Astrocyte (in vitro differentiated cells and primary cell): ENCODE measurements around the gene RIPPLY2. TPM values are rescaled to one million over a fixed set of nuclear protein-coding genes. Genes with fewer than 3 reads are reported as not detected.

ENCODE experiments used
- DNase-seq: peaks from one replicate; pipeline ENCODE4 v3.0.0-alpha.2; 2010; ENCODE audit warnings: low read depth
- FAIRE-seq: peaks from 2 replicates; lab custom pipeline; 2011; peaks lifted over from hg19 to GRCh38; lab: Jason Lieb, UNC
- H2AFZ ChIP-seq: 2 replicates; pipeline ENCODE4 v1.6.0; 2012; ENCODE audit warnings: low read depth, low read length, inconsistent platforms
- H3K27ac ChIP-seq: 2 replicates; pipeline ENCODE4 v1.5.1; 2011; ENCODE audit warnings: low read depth, low read length, inconsistent platforms
- H3K27me3 ChIP-seq: 2 replicates; pipeline ENCODE4 v1.6.0; 2011; ENCODE audit warnings: low read length, inconsistent platforms; ENCODE audit not compliant: insufficient read depth
- H3K36me3 ChIP-seq: 2 replicates; pipeline ENCODE4 v1.5.1; 2011; ENCODE audit warnings: low read length, inconsistent platforms; ENCODE audit not compliant: insufficient read depth
- H3K4me1 ChIP-seq: 2 replicates; pipeline ENCODE4 v1.5.1; 2011; ENCODE audit warnings: low read length, inconsistent platforms; ENCODE audit not compliant: insufficient read depth
- H3K4me2 ChIP-seq: 2 replicates; pipeline ENCODE4 v1.6.0; 2012; ENCODE audit warnings: low read length, inconsistent platforms
- H3K4me3 ChIP-seq: 2 replicates; pipeline ENCODE4 v1.5.1; 2011; ENCODE audit warnings: low read depth, mild to moderate bottlenecking, low read length, inconsistent platforms; ENCODE audit not compliant: insufficient read depth
- H3K79me2 ChIP-seq: 2 replicates; pipeline ENCODE4 v1.6.0; 2012; ENCODE audit warnings: mild to moderate bottlenecking, low read length, inconsistent platforms; ENCODE audit not compliant: insufficient read depth
- H3K9ac ChIP-seq: 2 replicates; pipeline ENCODE4 v1.6.0; 2012; ENCODE audit warnings: mild to moderate bottlenecking, low read length, inconsistent platforms
- H3K9me3 ChIP-seq: 2 replicates; pipeline ENCODE4 v1.5.1; 2012; ENCODE audit warnings: low read depth, mild to moderate bottlenecking, low read length, inconsistent platforms; ENCODE audit not compliant: insufficient read depth
- H4K20me1 ChIP-seq: 2 replicates; pipeline ENCODE4 v1.6.0; 2012; ENCODE audit warnings: low read length, inconsistent platforms; ENCODE audit not compliant: insufficient read depth
- H3K27ac Mint-ChIP-seq: one replicate; pipeline ENCODE4 v1.8.0; 2021; ENCODE audit warnings: mild to moderate bottlenecking, mixed read lengths; ENCODE audit not compliant: unreplicated experiment
- H3K27me3 Mint-ChIP-seq: one replicate; pipeline ENCODE4 v1.8.0; 2021; ENCODE audit warnings: low read depth, mixed read lengths; ENCODE audit not compliant: unreplicated experiment
- H3K36me3 Mint-ChIP-seq: one replicate; pipeline ENCODE4 v1.8.0; 2021; ENCODE audit warnings: low read depth, mixed read lengths; ENCODE audit not compliant: unreplicated experiment
- H3K4me1 Mint-ChIP-seq: one replicate; pipeline ENCODE4 v1.8.0; 2021; ENCODE audit warnings: low read depth, mixed read lengths; ENCODE audit not compliant: unreplicated experiment
- H3K4me3 Mint-ChIP-seq: one replicate; pipeline ENCODE4 v1.8.0; 2021; ENCODE audit warnings: mild to moderate bottlenecking, moderate library complexity, mixed read lengths; ENCODE audit not compliant: unreplicated experiment
- H3K9me3 Mint-ChIP-seq: one replicate; pipeline ENCODE4 v1.8.0; 2021; ENCODE audit warnings: mild to moderate bottlenecking, mixed read lengths; ENCODE audit not compliant: unreplicated experiment
- EZH2 ChIP-seq: IDR thresholded peaks from 2 replicates; pipeline ENCODE4 v1.6.1; 2012; ENCODE audit warnings: mild to moderate bottlenecking, low read length, inconsistent platforms; ENCODE audit not compliant: insufficient read depth
- total RNA-seq: library from RNA; stranded (reverse); gene quantifications from 2 replicates; pipeline ENCODE4 v1.2.1, GENCODE V29; 2021
- TF ChIP-seq, protein P1 (sequence below): IDR thresholded peaks from 2 replicates; pipeline ENCODE4 v1.5.1; 2011; ENCODE audit warnings: low read depth, mild to moderate bottlenecking, inconsistent platforms, low read length, moderate library complexity; ENCODE audit not compliant: insufficient read depth

Gene RIPPLY2
- total RNA-seq, 1 donor from 2014 or later, result not detected

DNA sequence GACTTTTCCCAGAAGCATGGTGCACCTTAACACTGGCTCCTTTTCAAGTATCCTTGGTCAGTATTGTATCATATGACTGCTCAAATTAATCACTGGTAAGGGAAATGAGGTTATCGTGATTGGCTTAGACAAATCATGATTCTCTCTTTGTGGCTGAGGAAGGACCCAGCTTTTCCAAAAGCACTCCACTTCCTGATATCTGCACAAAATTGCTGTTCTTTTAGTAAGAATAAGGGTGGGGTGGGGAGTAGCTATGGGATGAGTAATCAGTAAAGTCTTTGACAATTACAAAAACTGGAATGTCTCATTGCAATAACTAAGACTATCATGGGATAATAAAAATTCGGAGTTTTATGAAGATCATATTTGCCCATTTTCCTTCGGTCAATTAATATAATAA, 9.0 kb upstream of the RIPPLY2 start:
- H3K9me3 ChIP-seq, result peaks cover 2% of the 10 kb centered on the region
- H3K36me3 ChIP-seq, result no peaks in the 10 kb centered on the region
- H3K4me2 ChIP-seq, result no peak overlapping the region
- no peak for DNase-seq
- H3K4me3 Mint-ChIP-seq, result no peak overlapping the region
- no peak for TF ChIP-seq EZH2
- TF ChIP-seq, protein P1, sequence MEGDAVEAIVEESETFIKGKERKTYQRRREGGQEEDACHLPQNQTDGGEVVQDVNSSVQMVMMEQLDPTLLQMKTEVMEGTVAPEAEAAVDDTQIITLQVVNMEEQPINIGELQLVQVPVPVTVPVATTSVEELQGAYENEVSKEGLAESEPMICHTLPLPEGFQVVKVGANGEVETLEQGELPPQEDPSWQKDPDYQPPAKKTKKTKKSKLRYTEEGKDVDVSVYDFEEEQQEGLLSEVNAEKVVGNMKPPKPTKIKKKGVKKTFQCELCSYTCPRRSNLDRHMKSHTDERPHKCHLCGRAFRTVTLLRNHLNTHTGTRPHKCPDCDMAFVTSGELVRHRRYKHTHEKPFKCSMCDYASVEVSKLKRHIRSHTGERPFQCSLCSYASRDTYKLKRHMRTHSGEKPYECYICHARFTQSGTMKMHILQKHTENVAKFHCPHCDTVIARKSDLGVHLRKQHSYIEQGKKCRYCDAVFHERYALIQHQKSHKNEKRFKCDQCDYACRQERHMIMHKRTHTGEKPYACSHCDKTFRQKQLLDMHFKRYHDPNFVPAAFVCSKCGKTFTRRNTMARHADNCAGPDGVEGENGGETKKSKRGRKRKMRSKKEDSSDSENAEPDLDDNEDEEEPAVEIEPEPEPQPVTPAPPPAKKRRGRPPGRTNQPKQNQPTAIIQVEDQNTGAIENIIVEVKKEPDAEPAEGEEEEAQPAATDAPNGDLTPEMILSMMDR, result no peak
- H3K79me2 ChIP-seq, result no peaks in the 10 kb centered on the region
- H4K20me1 ChIP-seq, result no peaks in the 10 kb centered on the region
- H3K27ac ChIP-seq, result no peak overlapping the region
- peaks cover 8% of the 10 kb centered on the region for H3K4me1 Mint-ChIP-seq
- H3K27me3 ChIP-seq, result no peaks in the 10 kb centered on the region
- no peak for FAIRE-seq
- no peak overlapping the region for H2AFZ ChIP-seq
- H3K27ac Mint-ChIP-seq, result no peak overlapping the region
- H3K4me3 ChIP-seq, result no peak overlapping the region
- H3K9me3 Mint-ChIP-seq, result peaks cover 3% of the 10 kb centered on the region
- no peaks in the 10 kb centered on the region for H3K27me3 Mint-ChIP-seq
- no peak overlapping the region for H3K9ac ChIP-seq
- no peaks in the 10 kb centered on the region for H3K36me3 Mint-ChIP-seq
- H3K4me1 ChIP-seq, result no peaks in the 10 kb centered on the region

- Mint-ChIP-seq H3K9me3 (no peaks in the 10 kb centered on the region), H3K27me3 (peaks cover 7% of the 10 kb centered on the region), H3K4me1 (peaks cover 8% of the 10 kb centered on the region), H3K36me3 (no peaks in the 10 kb centered on the region), H3K4me3 (no peak overlapping the region), H3K27ac (no peak overlapping the region)
- H2AFZ ChIP-seq, result no peak overlapping the region
- H3K27ac ChIP-seq, result no peak overlapping the region
- no peaks in the 10 kb centered on the region for H3K27me3 ChIP-seq
- peaks cover under 1% of the 10 kb centered on the region for H3K9me3 ChIP-seq
- DNase-seq (no peak), FAIRE-seq (no peak)
- no peak overlapping the region for H3K4me2 ChIP-seq
- H3K9ac ChIP-seq, result no peak overlapping the region
- no peak overlapping the region for H3K4me3 ChIP-seq
- no peaks in the 10 kb centered on the region for H3K36me3 ChIP-seq
- no peaks in the 10 kb centered on the region for H3K79me2 ChIP-seq
- H4K20me1 ChIP-seq, result no peaks in the 10 kb centered on the region
- no peak for TF ChIP-seq EZH2
- TF ChIP-seq, protein P1, result no peak
- H3K4me1 ChIP-seq, result no peaks in the 10 kb centered on the region
Observed at GRCh38 chr6:83846291-83846690, 6.9 kb upstream of the RIPPLY2 start.

- Histone ChIP-seq H3K36me3 (no peaks in the 10 kb centered on the region), H3K27me3 (peaks cover 4% of the 10 kb centered on the region), H4K20me1 (no peaks in the 10 kb centered on the region), H3K4me1 (no peaks in the 10 kb centered on the region), H3K4me3 (no peak overlapping the region), H3K4me2 (no peak overlapping the region), H3K79me2 (no peaks in the 10 kb centered on the region), H3K9ac (no peak overlapping the region), H3K9me3 (no peaks in the 10 kb centered on the region), H3K27ac (no peak overlapping the region), H2AFZ (no peak overlapping the region)
- TF ChIP-seq, protein P1, result no peak
- no peak for TF ChIP-seq EZH2
- Mint-ChIP-seq H3K9me3 (no peaks in the 10 kb centered on the region), H3K36me3 (no peaks in the 10 kb centered on the region), H3K4me1 (peaks cover 8% of the 10 kb centered on the region), H3K27ac (no peak overlapping the region), H3K27me3 (peaks cover 9% of the 10 kb centered on the region), H3K4me3 (no peak overlapping the region)
- DNase-seq, result no peak
- no peak for FAIRE-seq
Observed at GRCh38 chr6:83847179-83847578, 6.0 kb upstream of the RIPPLY2 start.
